ENCODE results near the gene HIGD1C. TPM values are rescaled to one million over a fixed set of nuclear protein-coding genes. Genes with fewer than 3 reads are reported as not detected.

Gene HIGD1C
- total RNA-seq, 2 donors from 2014 or later, result not detected

DNA sequence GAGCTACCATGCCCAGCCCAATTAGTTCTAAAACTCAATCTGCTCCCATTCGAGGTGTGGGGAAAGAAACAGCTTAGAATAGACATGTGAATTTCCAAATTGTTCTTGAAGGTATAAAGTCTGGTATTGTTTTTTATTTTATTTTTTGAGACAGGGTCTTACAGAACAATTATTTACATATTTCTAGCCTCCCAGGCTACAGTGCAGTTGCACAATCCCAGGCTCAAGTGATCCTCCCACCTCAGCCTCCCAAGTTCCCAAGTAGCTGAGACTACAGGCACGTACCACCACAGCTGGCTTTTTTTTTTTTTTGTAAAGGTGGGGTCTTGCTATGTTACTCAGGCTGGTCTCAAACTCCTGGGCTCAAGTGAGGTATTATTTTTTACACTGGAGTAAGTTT lies 67.6 kb downstream of the HIGD1C start:
- no peak overlapping the region for H3K27ac Mint-ChIP-seq
- DNase-seq (ENCODE audit: low spot score in 2 of 2) (no peak), ATAC-seq (no peak)
- H3K9me3 Mint-ChIP-seq, result no peaks in the 10 kb centered on the region
- H3K36me3 Mint-ChIP-seq, result no peaks in the 10 kb centered on the region

Other genes with a start within 250 kb of the HIGD1C start
- gene ATF1, start 188.4 kb upstream of the HIGD1C start, total RNA-seq, result 10 to 100 TPM; 49.7 to 66.8 TPM
- not detected for gene TMPRSS12, start 109.6 kb upstream of the HIGD1C start, total RNA-seq
- 10 to 100 TPM; 34.4 to 38.4 TPM for gene SLC11A2, start 73.8 kb downstream of the HIGD1C start, total RNA-seq
- 100 to 1,000 TPM in 1 of 2 donors, 10 to 100 TPM in 1; 91.0 to 124 TPM for gene LETMD1, start 95.8 kb downstream of the HIGD1C start, total RNA-seq
- 10 to 100 TPM; 12.0 to 15.0 TPM for gene CSRNP2, start 131.1 kb downstream of the HIGD1C start, total RNA-seq
- gene TFCP2, start 220.6 kb downstream of the HIGD1C start, total RNA-seq, result 10 to 100 TPM; 29.7 to 32.3 TPM

Data from activated naive CD4-positive, alpha-beta T cell treated with anti-CD3 and anti-CD28 coated beads, Interleukin-2, amount 50 U/mL, for 72 hours (primary cell).